Left hindlimb (tissue), 1 donor: ENCODE measurements around the gene KIF6.
"Not testable (repeated sequence)": the region's sequence is repeated elsewhere in the genome, so short reads cannot be mapped to it uniquely, and the experiment has no call there.

Experiments
- DNase-seq: peaks from one replicate; pipeline ENCODE4 v3.0.0-alpha.2; 2018

Gene KIF6

DNA sequence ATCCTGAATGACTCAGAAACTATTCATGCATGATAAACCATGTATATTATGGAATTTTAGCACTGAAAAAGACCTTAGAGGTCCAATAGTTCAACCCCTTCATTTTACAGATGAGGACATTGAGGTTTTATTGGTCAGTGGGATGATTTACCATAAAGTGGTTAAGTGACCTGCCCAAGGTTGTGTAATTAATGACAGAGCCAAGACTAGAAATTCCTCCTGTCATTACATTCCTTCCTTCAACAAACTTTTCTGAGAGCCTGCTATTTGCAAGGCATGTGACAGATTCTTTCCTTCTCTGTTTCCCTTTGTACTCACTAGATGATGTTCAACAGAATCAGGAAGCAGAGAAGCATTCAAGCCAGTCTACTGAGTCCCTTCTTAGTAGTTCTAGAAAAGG lies 232.0 kb downstream of the KIF6 start:
- DNase-seq = no peak

DNA sequence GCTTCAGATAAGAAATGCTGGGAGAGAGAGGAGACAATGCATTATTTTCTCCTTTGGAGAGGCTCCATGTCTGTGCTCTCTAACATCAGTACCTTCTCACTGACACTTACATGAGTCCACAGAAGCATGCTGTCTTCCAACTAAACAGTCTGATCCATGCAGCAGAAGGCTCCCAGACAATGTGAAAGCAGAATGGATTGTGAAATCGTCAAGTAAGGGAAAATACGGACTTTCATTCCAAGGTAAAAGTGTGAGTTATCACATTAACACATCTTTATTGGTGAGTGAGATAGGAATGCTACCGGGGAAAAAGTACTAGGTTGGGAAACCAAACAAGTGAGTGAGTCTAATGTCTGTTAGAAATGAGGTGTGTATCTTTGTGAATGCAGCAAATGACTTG lies 235.1 kb downstream of the KIF6 start:
- DNase-seq = no peak

DNA sequence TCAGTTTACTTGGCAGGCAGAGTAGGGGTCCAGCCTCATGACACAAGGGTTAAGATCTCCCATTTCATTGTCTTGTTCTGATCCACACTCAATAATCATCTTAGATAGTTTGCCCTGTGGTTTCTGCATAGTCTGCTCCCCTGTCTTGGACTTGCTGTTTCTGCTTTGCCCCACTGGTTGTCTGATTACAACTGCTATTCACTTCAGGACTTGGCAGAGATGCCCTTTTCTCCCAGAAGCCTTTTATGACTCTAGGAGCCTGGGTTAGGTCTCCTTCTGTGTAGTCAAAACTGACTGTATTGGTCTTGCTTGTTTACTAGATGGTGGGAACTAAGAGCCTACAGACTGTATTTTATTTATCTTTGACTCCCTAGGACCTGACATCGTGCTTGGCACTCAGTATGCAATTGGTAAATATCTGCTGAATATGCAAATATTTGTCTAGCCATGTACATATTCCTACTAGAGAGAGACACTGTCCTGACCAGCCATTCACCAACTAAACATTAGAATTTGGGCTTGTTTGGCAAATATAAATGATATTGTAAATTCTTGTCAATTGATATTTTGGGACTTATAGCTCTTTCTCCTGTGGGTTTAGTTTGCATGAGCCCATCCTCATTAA lies 236.8 kb downstream of the KIF6 start:
- no peak for DNase-seq

DNA sequence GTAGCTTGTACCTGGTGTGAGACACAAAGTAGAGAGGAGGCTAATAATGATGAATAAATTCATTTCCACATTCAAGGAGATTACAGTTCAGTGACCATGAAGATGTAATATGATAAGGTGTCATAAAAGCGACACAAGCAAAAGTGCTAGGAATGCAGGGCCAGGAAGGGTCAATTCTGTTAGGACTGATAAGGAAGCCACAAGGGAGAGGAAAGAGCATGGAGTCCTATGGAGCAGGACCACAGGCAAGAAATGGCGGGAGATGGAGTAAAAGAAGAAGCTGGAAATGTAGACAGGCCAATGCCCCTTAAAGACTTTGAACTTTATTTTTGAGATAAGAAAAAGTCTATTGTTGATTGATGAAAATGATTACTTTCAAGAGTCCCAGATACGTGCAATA lies 240.9 kb downstream of the KIF6 start:
- DNase-seq = no peak

DNA sequence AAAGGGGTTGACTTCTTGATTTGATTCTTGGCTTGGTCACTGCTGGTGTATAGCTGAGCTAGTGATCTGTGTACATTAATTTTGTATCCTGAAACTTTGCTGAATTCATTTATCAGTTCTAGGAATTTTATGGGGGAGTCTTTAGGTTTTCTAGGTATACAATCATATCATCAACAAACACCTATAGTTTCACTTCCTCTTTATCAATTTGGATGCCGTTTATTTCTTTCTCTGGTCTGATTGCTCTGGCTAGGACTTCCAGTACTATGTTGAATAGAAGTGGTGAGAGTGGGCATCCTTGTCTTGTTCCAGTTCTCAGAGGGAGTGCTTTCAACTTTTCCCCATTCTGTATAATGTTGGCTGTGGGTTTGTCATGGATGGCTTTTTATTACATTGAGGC lies 245.4 kb downstream of the KIF6 start:
- not testable (repeated sequence) for DNase-seq

DNA sequence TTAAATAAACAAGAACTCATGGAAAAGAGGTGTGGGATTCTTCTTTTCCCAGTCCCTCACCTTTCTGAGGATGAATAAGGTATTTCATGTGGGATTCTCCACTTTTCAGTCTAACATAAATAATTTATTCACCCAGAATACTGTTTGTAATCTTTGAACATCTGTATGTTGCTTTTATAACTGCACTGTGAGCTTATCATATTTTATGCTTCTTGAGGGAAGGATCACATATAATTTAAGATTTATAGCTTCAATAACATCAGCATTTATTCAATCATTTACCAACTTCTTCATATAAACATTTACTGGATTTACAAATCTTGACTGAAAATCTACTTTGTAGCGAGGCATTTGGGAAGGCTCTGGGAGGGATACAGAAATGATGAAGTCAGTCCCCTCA lies 248.5 kb downstream of the KIF6 start:
- no peak for DNase-seq

DNA sequence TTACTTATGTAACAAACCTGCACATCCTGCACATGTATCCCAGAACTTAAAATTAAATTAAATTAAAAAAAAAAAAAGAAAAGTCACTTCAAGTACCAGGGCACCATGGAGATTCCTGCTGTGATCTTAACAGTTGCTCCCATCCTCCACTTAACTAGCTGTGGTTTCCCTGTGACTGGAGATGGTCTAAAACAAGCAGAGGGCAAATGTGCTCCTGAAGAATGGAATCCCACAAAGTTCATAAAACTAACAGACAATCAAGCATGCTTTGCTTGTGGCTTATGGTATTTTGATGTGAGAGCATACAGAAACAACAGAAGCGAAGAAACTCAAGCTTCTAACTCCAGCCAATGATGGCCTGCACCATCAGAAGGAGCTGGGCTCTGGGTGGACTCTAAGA lies 249.1 kb downstream of the KIF6 start:
- no peak for DNase-seq

DNA sequence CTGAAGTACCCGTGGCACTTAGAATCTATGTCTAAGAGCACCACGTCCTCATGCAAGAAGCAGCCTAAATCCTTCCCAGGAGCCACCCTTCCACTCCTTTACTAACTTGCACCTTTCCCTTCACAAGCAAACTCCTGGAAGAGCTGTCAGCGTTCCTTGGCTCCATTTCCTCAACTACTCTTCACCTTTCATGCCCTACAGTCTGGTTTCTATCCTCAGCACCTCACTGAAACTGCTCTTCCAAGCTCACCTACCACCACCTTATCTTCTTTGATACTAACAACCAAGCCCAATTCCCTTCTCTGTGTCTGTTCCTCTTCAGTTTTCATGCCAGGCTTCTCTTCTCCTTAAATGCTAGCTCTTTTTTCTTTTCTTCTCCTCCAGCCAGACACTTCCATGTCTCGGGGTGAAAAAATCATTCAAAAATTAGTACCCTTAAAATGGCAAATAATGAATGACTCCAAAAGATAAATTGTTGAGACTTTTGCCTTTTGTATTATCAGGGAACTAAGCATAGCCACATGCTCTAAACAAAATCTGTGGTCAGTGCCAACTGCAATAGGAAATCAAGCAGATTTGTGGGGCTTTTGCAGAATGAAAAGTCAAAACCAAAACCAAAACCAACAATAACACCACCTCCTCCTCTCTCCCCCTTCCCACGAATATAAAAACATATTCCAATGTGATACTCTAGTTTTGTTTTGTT lies 253.1 kb downstream of the KIF6 start:
- no peak for DNase-seq

DNA sequence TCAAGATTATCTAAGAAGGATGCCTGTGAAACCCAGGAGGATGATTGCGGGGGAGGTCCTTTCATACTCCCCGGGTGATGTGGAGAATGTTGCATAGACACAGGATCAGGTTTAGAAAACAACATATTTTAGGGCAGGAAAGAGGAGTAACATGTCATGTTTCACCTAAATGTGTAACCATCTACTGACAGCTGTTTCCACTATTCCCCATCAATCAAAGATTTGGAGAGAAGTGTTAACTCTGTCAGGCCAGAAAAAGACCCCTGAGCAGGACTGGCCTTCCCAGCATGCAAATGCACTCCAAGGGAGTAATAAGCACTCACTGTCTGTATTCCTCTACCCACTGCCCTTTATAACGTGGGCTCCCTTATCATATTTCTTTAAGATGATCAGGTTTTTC lies 254.7 kb downstream of the KIF6 start:
- DNase-seq = no peak

DNA sequence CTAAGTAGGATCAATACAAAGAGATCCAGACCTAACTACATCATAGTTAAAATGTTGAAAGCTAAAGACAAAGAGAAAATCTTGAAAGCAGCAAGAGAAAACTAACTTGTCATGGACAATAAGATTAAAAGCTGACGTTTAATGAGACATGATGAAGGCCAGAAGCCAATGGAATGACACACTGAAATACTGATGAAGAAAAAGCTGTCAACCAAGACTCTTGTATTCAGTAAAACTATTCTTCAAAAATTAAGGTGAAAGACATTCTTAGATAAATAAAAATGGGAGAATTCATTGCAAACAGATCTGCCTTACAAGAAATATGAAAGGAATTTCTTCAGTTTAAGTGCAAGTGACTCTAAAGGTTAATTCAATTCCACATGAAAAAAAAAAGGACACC lies 256.8 kb downstream of the KIF6 start:
- DNase-seq = no peak

DNA sequence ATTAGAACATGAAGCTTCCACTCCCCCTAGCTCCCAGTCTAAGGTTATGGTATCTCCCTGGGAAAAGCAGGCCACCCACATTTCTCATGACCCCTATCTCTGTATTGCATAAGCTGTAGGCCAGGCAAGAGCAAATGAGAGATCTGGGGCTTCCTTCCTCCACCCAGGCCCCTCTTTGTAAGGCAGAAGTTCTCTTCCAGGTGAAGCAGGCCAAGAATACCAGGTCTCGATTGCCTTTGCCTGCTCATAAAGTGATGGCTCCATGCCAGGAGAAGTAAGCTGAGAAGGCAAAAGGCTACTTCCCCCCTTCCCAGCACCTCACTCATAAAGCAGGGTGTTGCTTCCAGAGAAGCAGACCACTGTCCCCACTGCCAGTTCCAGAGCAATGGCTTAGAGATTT lies 258.6 kb downstream of the KIF6 start:
- DNase-seq = no peak

DNA sequence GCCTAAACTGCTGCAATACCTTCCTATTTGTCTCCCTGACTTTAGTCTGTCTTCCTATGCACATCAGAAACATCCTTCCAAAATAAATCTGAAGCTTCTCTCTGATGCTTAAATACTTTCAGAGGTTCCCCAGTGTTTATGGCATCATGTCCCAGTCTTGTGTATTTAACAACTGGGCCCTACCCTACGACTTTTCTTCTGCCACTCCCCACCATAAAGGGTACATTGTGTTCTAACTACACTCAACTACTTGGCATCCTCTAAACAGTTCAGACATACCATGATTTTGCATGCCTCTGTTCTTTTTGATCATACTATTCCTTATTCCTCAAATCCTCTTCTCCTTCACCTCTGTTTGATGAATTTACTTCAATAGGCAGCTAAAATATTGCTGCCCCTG lies 259.7 kb downstream of the KIF6 start:
- DNase-seq = no peak

DNA sequence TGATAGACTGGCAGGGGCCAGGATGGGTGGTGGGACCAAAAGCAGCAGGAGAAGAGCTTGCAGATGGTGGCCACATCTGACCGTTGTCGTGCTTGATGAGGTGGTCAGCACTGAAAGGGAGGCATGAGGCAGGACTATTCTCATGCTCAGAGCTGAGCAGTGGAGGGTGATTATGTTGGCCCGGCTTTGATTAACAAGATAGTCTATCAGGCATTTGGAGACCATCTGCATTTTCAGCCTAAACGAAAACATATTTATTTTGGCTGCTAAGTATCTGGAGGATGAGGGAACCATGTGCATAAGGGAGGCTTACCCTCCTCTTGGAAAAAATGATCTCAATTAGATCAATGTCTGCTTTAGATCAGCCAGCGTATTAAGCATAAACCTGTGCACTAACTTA lies 261.1 kb downstream of the KIF6 start:
- DNase-seq = no peak

DNA sequence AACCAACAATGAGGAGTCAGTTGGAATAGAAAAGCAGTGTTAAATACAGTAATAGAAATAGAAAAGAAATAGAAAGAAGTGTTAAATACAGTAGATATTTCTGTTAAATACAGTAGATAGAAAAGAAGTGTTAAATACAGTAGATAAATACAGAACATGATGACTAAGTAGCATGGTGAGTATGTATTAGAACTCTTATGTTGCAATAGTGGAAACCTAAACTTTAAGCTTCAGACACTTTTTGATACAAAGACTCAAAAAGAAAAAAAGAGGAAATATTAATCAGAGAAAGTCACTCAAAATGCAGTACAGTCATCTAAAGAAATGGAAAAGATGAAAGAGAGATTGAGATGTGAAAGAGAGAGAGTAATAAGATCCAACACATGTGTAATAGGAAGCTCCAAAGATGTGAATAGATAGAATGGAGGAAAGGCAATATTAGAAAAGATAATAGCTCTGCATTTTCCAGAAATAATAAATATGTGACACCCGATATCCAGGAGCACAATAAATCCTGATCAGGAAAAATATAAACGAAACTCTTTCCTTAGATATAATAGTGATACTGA lies 271.2 kb downstream of the KIF6 start:
- no peak for DNase-seq

DNA sequence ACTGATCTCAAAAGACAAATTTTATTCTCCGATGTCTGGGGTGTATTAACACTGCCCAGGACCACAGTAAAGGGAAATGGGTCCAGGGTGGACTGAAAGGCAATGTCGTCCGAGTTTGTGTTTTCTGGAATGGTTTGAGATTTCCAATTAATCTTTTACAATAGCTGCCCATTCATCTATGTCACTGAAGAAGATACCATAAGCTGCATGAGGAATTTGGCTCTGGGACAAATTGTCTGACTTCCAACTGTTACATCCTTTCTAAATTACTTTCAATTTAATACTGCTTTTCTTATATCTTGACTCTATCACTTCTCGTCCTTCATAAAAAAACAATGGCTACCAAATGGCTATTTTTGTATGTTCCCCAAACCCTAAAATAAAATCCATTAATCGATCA lies 272.0 kb downstream of the KIF6 start:
- no peak for DNase-seq

DNA sequence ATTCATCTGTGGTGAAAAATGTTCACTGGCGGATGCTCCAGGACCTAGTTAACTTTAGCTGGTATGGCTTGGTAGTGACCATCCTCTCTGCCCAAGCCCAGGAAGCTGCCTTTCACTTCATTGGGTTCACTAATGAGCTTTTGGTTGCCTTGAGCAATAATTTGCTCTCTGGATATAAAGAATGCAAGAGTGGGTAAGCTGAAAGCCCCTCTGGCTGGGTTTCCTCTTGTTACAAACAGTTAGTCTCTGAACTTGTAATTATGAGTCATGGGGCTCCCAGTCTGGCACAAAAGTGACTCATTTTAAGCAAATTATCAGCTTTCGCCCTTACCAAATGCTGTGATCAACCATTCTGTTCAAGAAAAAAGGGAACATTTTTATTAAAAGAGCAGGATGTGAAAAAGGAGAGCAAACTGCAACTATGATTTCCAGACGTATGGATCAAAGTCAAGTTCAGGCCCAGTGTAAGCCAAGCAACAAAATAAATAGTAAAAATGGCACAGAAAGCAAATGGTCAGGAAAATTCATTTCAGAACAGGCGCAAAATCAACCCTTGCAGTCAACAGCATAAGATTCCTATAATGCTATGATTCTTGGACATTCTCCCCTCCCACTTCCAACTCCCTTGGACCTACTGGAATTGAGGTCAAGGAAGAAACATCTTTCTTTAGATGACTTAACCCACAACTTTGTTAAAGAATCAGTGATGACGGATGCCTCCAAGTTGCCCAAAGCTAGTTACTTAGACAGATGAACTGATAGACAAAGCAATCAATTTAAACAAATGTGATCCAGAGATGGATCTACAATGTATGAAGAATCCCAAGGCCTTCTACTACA lies 272.7 kb downstream of the KIF6 start:
- DNase-seq = no peak

DNA sequence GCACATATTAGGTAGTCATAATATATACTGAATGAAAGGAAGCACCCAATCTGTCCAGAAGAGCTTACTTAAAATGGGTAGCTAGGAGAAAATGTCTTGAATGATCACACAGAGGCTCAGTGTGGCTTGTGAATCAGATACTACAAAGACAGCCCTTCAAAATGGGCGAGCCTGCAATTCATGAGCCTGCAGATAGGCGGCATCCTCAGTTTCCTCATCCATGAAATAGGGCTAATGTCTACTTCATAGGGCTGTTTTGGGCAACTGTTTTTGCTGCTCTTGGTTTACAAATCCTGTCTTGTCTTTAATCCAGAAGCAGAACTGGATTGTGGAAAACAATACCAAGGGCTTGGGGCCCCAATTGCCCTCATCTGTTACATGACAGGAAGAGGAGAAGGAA lies 273.4 kb downstream of the KIF6 start:
- no peak for DNase-seq

DNA sequence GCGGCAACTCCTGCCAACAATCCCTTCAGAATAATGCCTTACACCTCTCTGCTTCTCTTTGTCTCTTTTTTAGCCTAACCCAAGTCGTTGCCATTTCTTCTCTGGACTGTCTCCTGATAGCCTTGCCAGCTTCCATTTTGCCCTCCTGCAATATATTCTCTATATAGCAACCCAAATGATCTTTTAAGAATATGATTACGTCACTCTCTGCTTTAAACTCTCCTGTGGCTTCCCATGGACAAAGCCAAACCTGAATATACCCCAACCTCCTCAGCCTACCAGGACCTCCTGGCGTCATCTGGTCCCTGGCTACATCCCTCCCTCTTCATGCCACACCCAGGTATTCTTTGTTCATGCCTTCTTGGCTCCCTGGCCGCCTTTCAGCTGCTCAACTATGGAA lies 276.2 kb downstream of the KIF6 start:
- no peak for DNase-seq

DNA sequence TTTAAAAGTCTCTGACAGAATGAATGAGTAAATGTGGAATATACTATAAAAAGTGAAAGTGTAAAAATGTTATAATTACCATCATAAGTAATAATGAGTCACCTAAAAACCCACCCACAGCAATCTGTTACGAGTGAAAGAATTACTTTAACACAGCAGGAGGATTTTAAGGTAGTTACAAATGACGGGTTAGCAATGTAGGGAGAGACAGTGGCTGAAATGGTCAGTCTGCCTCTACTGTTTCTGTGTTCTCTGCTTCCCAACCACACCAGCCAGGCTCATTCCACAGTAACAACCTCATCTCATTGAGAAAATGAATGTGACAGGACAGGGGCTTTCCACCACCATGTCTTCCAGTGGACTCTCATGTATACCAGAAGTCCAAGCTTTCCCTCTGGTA lies 278.3 kb downstream of the KIF6 start:
- no peak for DNase-seq

DNA sequence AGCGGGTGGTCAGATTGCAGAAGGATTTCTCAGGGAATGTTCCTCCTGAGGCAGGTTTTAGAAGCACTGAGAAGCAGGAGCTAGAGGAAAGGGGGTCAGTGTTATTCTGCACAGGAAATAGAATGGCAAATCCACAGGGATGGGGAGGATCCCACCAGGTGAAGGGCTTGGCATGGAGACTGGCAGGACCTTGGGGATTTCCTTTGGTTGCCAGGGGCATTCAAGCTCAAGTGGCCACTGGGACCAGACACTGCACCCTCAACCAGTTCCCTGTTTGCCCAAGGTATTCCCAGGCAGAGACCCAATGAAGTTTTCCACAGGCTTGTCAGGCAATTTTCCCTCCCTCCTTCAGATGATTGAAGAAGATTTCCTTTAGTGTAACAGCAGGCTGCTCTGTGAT lies 279.5 kb downstream of the KIF6 start:
- DNase-seq = no peak

DNA sequence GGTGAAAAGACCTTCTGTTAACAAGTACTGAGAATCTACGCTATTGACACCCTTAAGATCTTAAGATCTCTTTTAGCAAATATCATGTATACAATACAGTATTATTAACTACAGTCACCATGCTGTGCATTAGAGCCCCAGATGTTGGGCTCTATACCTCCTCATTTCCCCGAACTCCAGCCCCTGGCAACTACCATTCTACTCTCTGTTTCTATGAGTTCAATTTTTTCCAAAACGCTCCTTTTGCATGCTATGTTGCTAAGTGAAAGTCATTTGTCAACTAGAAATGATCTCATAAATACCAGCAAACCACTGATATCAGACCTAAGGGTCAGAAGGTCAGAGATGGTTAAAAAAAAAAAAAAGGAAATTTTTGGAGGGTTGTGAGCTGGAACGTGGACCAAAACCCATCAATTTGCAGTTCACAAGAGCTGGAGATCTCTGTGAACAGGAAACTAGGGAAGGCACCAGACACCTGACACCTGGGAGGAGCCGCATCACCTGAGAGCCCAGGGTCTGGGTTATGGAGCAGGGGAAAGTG lies 280.7 kb downstream of the KIF6 start:
- DNase-seq = no peak

DNA sequence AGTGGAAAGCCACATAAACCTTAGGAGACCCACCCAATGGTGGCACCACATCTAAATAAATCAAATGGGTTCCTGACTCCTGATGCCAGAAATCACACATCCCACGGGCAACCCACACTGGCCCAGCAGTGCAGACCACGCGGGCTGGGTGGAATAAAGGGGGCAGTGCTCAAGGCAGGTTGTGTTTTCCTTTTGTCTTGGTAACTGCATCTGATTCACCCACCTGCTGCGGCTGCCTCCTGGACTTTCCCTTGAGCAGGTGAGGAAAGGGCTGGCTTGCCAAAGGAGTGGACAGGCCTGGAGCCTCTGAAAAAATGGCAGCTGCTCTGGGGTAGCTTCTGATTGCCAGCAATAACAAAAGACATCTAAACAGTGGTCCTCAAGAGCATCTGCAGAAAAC lies 283.2 kb downstream of the KIF6 start:
- DNase-seq = no peak

DNA sequence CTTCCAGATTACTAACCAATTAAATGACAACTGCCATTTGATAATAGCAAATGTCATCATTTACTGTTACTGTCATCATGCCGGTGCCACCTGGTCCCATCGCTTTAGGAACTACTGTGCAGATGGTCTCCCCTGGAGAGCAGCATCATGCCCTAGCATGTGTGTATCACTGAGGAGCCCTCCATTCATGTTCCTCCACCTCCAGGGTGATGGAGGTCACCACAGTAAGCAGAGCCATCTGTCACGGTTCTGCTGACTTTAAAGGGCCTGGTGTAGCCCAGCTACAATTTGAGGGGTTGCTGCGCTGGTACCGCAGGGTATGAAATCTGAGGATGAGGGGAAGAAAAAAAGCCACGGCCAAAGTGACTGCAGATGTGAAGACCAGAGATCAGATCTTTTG lies 283.9 kb downstream of the KIF6 start:
- no peak for DNase-seq

DNA sequence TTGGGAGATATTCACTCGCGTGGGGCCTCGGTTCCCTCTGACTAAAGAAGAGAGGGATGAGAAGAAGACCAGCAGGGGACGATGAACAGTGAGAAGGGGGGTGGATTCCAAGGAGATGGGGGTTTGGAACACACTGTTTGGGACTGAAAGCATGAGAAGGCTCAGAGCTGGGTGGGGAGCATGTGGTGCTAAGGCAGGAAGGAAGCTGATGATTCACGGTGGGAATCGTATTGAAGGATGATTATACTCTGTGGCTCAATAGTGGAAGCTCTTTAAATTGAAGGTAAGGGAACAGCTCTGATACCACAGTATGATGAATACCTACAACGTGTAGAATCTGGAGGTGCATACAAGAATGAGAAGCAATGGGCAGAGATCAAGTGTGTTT lies 285.2 kb downstream of the KIF6 start:
- DNase-seq = no peak
